H1 (cell line): ENCODE data around the gene RAD51B. TPM values are rescaled to one million over a fixed set of nuclear protein-coding genes. Genes with fewer than 3 reads are reported as not detected.

Experiments used
- CTCF ChIA-PET: fragments of 300-600 bp; sonication (Branson Sonifier 250); formaldehyde crosslinking; loops from one replicate; lab custom pipeline; 2021; ENCODE audit not compliant: partially characterized antibody; lab: Charles Lee
- POLR2A ChIA-PET: fragments of 300-600 bp; sonication (Branson Sonifier 250); formaldehyde crosslinking; loops from one replicate; lab custom pipeline; 2021; ENCODE audit warnings: inconsistent platforms; ENCODE audit not compliant: partially characterized antibody; lab: Charles Lee
- DNase-seq, 2 experiments: peaks; one replicate each; pipeline versions ENCODE4 v3.0.0 to v3.0.0-alpha.2; 2010 to 2022; ENCODE audit warnings: low spot score in 2 of 2, low read depth in 1 of 2, mixed read lengths in 1 of 2
- FAIRE-seq: peaks from 2 replicates; lab custom pipeline; 2011; peaks lifted over from hg19 to GRCh38; lab: Jason Lieb, UNC
- H2AFZ ChIP-seq: 2 replicates; pipeline ENCODE4 v1.8.1; 2012; ENCODE audit warnings: low read length, inconsistent platforms
- H2AK5ac ChIP-seq: 2 replicates; pipeline ENCODE4 v1.6.1; 2013; ENCODE audit warnings: low read depth, low read length
- H2BK120ac ChIP-seq: replicated peaks from 2 replicates; pipeline ENCODE3; 2013; ENCODE audit warnings: low read depth, low read length, inconsistent platforms
- H2BK12ac ChIP-seq: 2 replicates; pipeline ENCODE4 v1.6.1; 2013; ENCODE audit warnings: low read depth, low read length
- H2BK15ac ChIP-seq: 2 replicates; pipeline ENCODE4 v1.6.1; 2013; ENCODE audit warnings: low read length
- H2BK20ac ChIP-seq: 2 replicates; pipeline ENCODE4 v1.6.1; 2013; ENCODE audit warnings: low read length
- H2BK5ac ChIP-seq: 2 replicates; pipeline ENCODE4 v1.6.1; 2013; ENCODE audit warnings: low read depth, low read length
- H3K14ac ChIP-seq: 2 replicates; pipeline ENCODE4 v1.6.1; 2013; ENCODE audit warnings: inconsistent platforms; ENCODE audit not compliant: insufficient read length
- H3K18ac ChIP-seq: 2 replicates; pipeline ENCODE4 v1.6.1; 2013; ENCODE audit warnings: low read length; ENCODE audit errors: extremely low read depth
- H3K23ac ChIP-seq: 2 replicates; pipeline ENCODE4 v1.6.1; 2013; ENCODE audit warnings: inconsistent platforms; ENCODE audit not compliant: insufficient read length
- H3K23me2 ChIP-seq: 2 replicates; pipeline ENCODE4 v1.6.1; 2013; ENCODE audit warnings: low read depth, low read length
- H3K27ac ChIP-seq: 2 replicates; pipeline ENCODE4 v1.6.1; 2011; ENCODE audit warnings: low read depth, low read length, inconsistent platforms
- H3K27me3 ChIP-seq, 4 experiments: replicated peaks in 1 of 4; 1 replicate in 1 of 4; 2 replicates in 3 of 4; pipeline versions ENCODE4 v1.6.1 to v1.8.1; 2011 to 2013; ENCODE audit warnings: low read length in 3 of 4, mild to moderate bottlenecking in 3 of 4, inconsistent platforms in 2 of 4, mixed read lengths in 2 of 4, moderate library complexity in 1 of 4; ENCODE audit not compliant: control insufficient read depth in 3 of 4, insufficient read depth in 3 of 4; ENCODE audit errors: extremely low read depth in 1 of 4
- H3K36me3 ChIP-seq, 4 experiments: 2 replicates each; pipeline versions ENCODE4 v1.6.1 to v1.8.1; 2011 to 2013; ENCODE audit warnings: mild to moderate bottlenecking in 4 of 4, low read length in 3 of 4, moderate library complexity in 2 of 4, control low read depth in 1 of 4, inconsistent platforms in 1 of 4; ENCODE audit not compliant: insufficient read depth in 4 of 4, control insufficient read depth in 2 of 4
- H3K4ac ChIP-seq: replicated peaks from 2 replicates; pipeline ENCODE3; 2013; ENCODE audit warnings: low read length, low read depth, mixed read lengths, inconsistent platforms; ENCODE audit not compliant: insufficient read length
- H3K4me1 ChIP-seq, 4 experiments: replicated peaks in 1 of 4; 1 replicate in 1 of 4; 2 replicates in 3 of 4; pipeline versions ENCODE4 v1.6.1 to v1.8.1; 2011 to 2013; ENCODE audit warnings: low read length in 3 of 4, inconsistent platforms in 2 of 4, mixed read lengths in 1 of 4; ENCODE audit not compliant: insufficient read depth in 4 of 4, control insufficient read depth in 3 of 4
- H3K4me2 ChIP-seq, 2 experiments: 2 replicates each; pipeline versions ENCODE4 v1.6.1 to v1.8.1; 2011 to 2013; ENCODE audit warnings: low read depth in 2 of 2, low read length in 2 of 2, control low read depth in 1 of 2, inconsistent platforms in 1 of 2, mild to moderate bottlenecking in 1 of 2; ENCODE audit not compliant: insufficient read depth in 1 of 2
- H3K4me3 ChIP-seq, 4 experiments: fragments of 200-600, 300-600 bp in 1 of 4; sonication (generic), shearing (Covaris generic), sonication (Bioruptor Twin) in 1 of 4; 2 replicates each; pipeline versions ENCODE4 v1.5.1 to v1.8.1; 2011 to 2016; ENCODE audit warnings: low read length in 4 of 4, low read depth in 3 of 4, control low read depth in 2 of 4, inconsistent platforms in 2 of 4, mild to moderate bottlenecking in 2 of 4, mixed read lengths in 1 of 4, moderate library complexity in 1 of 4; ENCODE audit not compliant: insufficient read depth in 2 of 4; ENCODE audit errors: extremely low read depth in 1 of 4
- H3K56ac ChIP-seq: replicated peaks from 2 replicates; pipeline ENCODE3; 2013; ENCODE audit warnings: low read depth, mild to moderate bottlenecking, mixed read lengths, low read length, inconsistent platforms; ENCODE audit not compliant: insufficient read length
- H3K79me1 ChIP-seq: 2 replicates; pipeline ENCODE4 v1.6.1; 2013; ENCODE audit warnings: low read depth, low read length, control low read depth
- H3K79me2 ChIP-seq, 2 experiments: 2 replicates each; pipeline versions ENCODE4 v1.6.1 to v1.8.1; 2012 to 2013; ENCODE audit warnings: low read length in 2 of 2, mild to moderate bottlenecking in 2 of 2, inconsistent platforms in 1 of 2; ENCODE audit not compliant: insufficient read depth in 2 of 2, control insufficient read depth in 1 of 2
- H3K9ac ChIP-seq, 4 experiments: replicated peaks in 1 of 4; 1 replicate in 1 of 4; 2 replicates in 3 of 4; pipeline versions ENCODE4 v1.6.1 to v1.8.1; 2011 to 2013; ENCODE audit warnings: low read depth in 3 of 4, low read length in 3 of 4, control low read depth in 2 of 4, mild to moderate bottlenecking in 2 of 4, moderate library complexity in 2 of 4, inconsistent platforms in 1 of 4; ENCODE audit errors: extremely low read depth in 1 of 4
- H3K9me3 ChIP-seq, 2 experiments: 2 replicates each; pipeline versions ENCODE4 v1.6.1 to v1.8.1; 2012 to 2013; ENCODE audit warnings: mild to moderate bottlenecking in 2 of 2, moderate library complexity in 2 of 2, control low read depth in 1 of 2, inconsistent platforms in 1 of 2, low read depth in 1 of 2, low read length in 1 of 2, mixed read lengths in 1 of 2; ENCODE audit not compliant: insufficient read depth in 2 of 2
- H4K20me1 ChIP-seq, 2 experiments: replicated peaks in 1 of 2; 2 replicates each; pipeline versions ENCODE3 to v1.8.1; 2011 to 2013; ENCODE audit warnings: inconsistent platforms in 2 of 2, low read length in 2 of 2, mild to moderate bottlenecking in 1 of 2; ENCODE audit not compliant: insufficient read depth in 2 of 2, control insufficient read depth in 1 of 2
- H4K5ac ChIP-seq: 2 replicates; pipeline ENCODE4 v1.6.1; 2013; ENCODE audit warnings: low read length, low read depth, mixed read lengths, inconsistent platforms; ENCODE audit not compliant: insufficient read length
- H4K8ac ChIP-seq: 2 replicates; pipeline ENCODE4 v1.8.0; 2013; ENCODE audit warnings: mild to moderate bottlenecking, moderate library complexity, low read length, inconsistent platforms; ENCODE audit not compliant: insufficient read depth; ENCODE audit errors: extremely low read depth
- H4K91ac ChIP-seq: replicated peaks from 2 replicates; pipeline ENCODE3; 2013; ENCODE audit warnings: low read length, mixed read lengths, inconsistent platforms; ENCODE audit not compliant: insufficient read length
- CEBPB ChIP-seq: IDR thresholded peaks from 2 replicates; pipeline ENCODE4 v1.6.1; 2012; ENCODE audit warnings: low read depth, low read length
- GTF2F1 ChIP-seq: IDR thresholded peaks from 2 replicates; pipeline ENCODE4 v1.6.1; 2012; ENCODE audit warnings: low read depth, low read length, improper control_type of control experiment, borderline replicate concordance
- NANOG ChIP-seq: IDR thresholded peaks from 2 replicates; pipeline ENCODE4 v1.6.1; 2011; ENCODE audit warnings: low read length, low read depth, mild to moderate bottlenecking, inconsistent platforms; ENCODE audit not compliant: insufficient read depth, poor library complexity, severe bottlenecking
- SIRT6 ChIP-seq: IDR thresholded peaks from one replicate; pipeline ENCODE4 v1.7.1; 2012; ENCODE audit warnings: low read length, inconsistent platforms
- TAF1 ChIP-seq: IDR thresholded peaks from 2 replicates; pipeline ENCODE4 v1.6.1; 2011; ENCODE audit warnings: mild to moderate bottlenecking, low read depth, low read length
- TCF12 ChIP-seq: IDR thresholded peaks from 2 replicates; pipeline ENCODE4 v1.6.1; 2011; ENCODE audit warnings: low read depth, mild to moderate bottlenecking, low read length
- YY1 ChIP-seq: IDR thresholded peaks from 2 replicates; pipeline ENCODE4 v1.6.1; 2011; ENCODE audit warnings: low read depth, mild to moderate bottlenecking, low read length
- ZNF274 ChIP-seq: IDR thresholded peaks from 2 replicates; pipeline ENCODE4 v1.7.0; 2012; ENCODE audit warnings: low read length, borderline replicate concordance; ENCODE audit errors: extremely low read depth
- WGBS, 2 experiments: shearing (Covaris generic) in 1 of 2; methylation state at CpG; one replicate each; pipeline versions ENCODE4 v1.1.6 to v1.1.7; 2013 to 2015; ENCODE audit warnings: low lambda C conversion rate in 2 of 2, mixed read lengths in 2 of 2, inconsistent platforms in 1 of 2, low coverage in 1 of 2, missing lambda C conversion rate in 1 of 2; ENCODE audit not compliant: insufficient replicate concordance in 2 of 2, insufficient coverage in 1 of 2, insufficient read length in 1 of 2; ENCODE audit errors: extremely low coverage in 1 of 2, missing lambda C conversion rate in 1 of 2; 5-methylcytosine and 5-hydroxymethylcytosine counted together
- polyA plus RNA-seq, 7 experiments: library from polyadenylated mRNA; depleted of rRNA in 3 of 7; stranded (reverse) in 5 of 7; unstranded in 2 of 7; fragments of >200 nt in 5 of 7; fragments of 200-250 nt in 2 of 7; gene quantifications; 1 replicate in 5 of 7; 2 replicates in 1 of 7; 4 replicates in 1 of 7; pipeline versions ENCODE4 v1.2.1 to v1.2.3, GENCODE V29; 2011 to 2013; ENCODE audit warnings: missing spikeins in 2 of 7, mixed read lengths in 2 of 7
- total RNA-seq: library from RNA; stranded (reverse); fragmentation: NEBNext Ultra II Directional; extraction: Animal tissue kit (Norgen Biotek cat#: 25700); gene quantifications from 2 replicates; pipeline ENCODE4 v1.2.1, GENCODE V29; 2021
- TF ChIP-seq, protein P1 (sequence below), 3 experiments: IDR thresholded peaks; 1 replicate in 2 of 3; 2 replicates in 1 of 3; pipeline versions ENCODE4 v1.5.1 to v1.6.1; 2011; ENCODE audit warnings: low read length in 3 of 3, mild to moderate bottlenecking in 3 of 3, inconsistent platforms in 2 of 3, low read depth in 1 of 3, moderate library complexity in 1 of 3; ENCODE audit not compliant: insufficient read depth in 1 of 3; ENCODE audit errors: control extremely low read depth in 1 of 3
- TF ChIP-seq, protein P2 (sequence below): IDR thresholded peaks from 2 replicates; pipeline ENCODE4 v1.6.1; 2012; ENCODE audit warnings: low read length, inconsistent platforms

Gene RAD51B
- total and polyA plus RNA-seq, 2 of the 8 experiments (the other 6 are each of a cell fraction or from before 2014, with no cell fraction given), result 3.9 to 14.9 TPM

DNA sequence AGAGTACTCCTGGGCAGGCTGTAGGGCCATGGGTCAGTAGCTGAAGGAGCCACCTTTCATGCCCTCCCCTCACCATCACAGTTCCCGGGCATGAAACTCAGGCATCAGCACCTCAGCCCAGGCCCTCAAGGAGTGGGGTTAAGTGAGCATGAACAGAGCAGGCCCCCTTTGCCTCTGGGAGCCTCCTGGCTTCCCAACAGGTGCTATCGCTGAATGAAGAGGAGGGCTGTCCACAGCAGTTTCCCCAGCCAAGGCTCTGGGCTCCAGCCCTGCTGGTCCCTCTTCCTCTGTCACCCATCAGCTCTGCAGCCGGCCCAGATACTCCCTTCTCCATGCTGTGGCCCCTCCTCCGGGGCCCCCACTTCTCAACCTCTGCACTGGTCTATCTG, 789.0 kb downstream of the RAD51B start:
- H3K27ac ChIP-seq, result no peak overlapping the region
- H3K4me1 ChIP-seq, result peaks cover 0 to 17% (median 8%) of the 10 kb centered on the region in 4 experiments; a peak in 5 of 7 replicates
- 0 out of 2 replicates have a peak overlapping the region, but pooled peaks have one; percentile 69 for H2BK20ac ChIP-seq
- POLR2A ChIA-PET, result interaction anchor here (1.3 kb wide), 1 partner anchor 138 kb away, joined by 4 read pairs; no protein-coding TSS in a partner anchor
- no peak overlapping the region for H2BK5ac ChIP-seq
- no peak overlapping the region for H3K9ac ChIP-seq
- no peak overlapping the region for H2AK5ac ChIP-seq
- no peak overlapping the region for H2BK15ac ChIP-seq
- FAIRE-seq (no peak), DNase-seq (no peak)
- no peak overlapping the region for H2BK120ac ChIP-seq
- no peak overlapping the region for H4K91ac ChIP-seq
- no peak overlapping the region for H3K23ac ChIP-seq
- H3K4me3 ChIP-seq, result no peak overlapping the region
- H4K20me1 ChIP-seq, result no peaks in the 10 kb centered on the region
- H3K56ac ChIP-seq, result no peak overlapping the region
- H4K8ac ChIP-seq, result no peak overlapping the region
- 89% methylated on average over 4 of the region's 4 CpGs; no CpG with 5 or more reads in 1 of the 2 experiments for WGBS, 2 experiments
- H3K79me1 ChIP-seq, result no peaks in the 10 kb centered on the region
- H3K9me3 ChIP-seq, result no peaks in the 10 kb centered on the region
- H4K5ac ChIP-seq, result no peak overlapping the region
- H3K36me3 ChIP-seq, result no peaks in the 10 kb centered on the region
- H3K23me2 ChIP-seq, result no peaks in the 10 kb centered on the region; the same call in 1 of the 2 replicates
- CTCF ChIA-PET, result interaction anchor here (0.9 to 1.9 kb wide), 6 partner anchors 18 to 207 kb away, joined by 3 to 5 read pairs (median 4); no protein-coding TSS in a partner anchor
- H3K27me3 ChIP-seq, result no peaks in the 10 kb centered on the region; a peak in 1 of 7 replicates
- H2BK12ac ChIP-seq, result peak overlapping the region; percentile 10; the same call in 1 of the 2 replicates
- no peak overlapping the region for H3K4me2 ChIP-seq
- H3K79me2 ChIP-seq, result no peaks in the 10 kb centered on the region
- no peak overlapping the region for H2AFZ ChIP-seq
- no peak overlapping the region for H3K18ac ChIP-seq
- no peak overlapping the region for H3K4ac ChIP-seq
- H3K14ac ChIP-seq, result no peak overlapping the region
- TF ChIP-seq SIRT6 (no peak), ZNF274 (no peak), YY1 (no peak), CEBPB (no peak), TCF12 (no peak), TAF1 (no peak), GTF2F1 (no peak), NANOG (no peak)
- TF ChIP-seq, protein P1, sequence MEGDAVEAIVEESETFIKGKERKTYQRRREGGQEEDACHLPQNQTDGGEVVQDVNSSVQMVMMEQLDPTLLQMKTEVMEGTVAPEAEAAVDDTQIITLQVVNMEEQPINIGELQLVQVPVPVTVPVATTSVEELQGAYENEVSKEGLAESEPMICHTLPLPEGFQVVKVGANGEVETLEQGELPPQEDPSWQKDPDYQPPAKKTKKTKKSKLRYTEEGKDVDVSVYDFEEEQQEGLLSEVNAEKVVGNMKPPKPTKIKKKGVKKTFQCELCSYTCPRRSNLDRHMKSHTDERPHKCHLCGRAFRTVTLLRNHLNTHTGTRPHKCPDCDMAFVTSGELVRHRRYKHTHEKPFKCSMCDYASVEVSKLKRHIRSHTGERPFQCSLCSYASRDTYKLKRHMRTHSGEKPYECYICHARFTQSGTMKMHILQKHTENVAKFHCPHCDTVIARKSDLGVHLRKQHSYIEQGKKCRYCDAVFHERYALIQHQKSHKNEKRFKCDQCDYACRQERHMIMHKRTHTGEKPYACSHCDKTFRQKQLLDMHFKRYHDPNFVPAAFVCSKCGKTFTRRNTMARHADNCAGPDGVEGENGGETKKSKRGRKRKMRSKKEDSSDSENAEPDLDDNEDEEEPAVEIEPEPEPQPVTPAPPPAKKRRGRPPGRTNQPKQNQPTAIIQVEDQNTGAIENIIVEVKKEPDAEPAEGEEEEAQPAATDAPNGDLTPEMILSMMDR (IDR thresholded peaks at IDR 0.05; ENCODE audit: control extremely low read depth in 1 of 3, insufficient read depth in 1 of 3, low read depth in 1 of 3, low read length in 3 of 3), result no peak
- TF ChIP-seq, protein P2, sequence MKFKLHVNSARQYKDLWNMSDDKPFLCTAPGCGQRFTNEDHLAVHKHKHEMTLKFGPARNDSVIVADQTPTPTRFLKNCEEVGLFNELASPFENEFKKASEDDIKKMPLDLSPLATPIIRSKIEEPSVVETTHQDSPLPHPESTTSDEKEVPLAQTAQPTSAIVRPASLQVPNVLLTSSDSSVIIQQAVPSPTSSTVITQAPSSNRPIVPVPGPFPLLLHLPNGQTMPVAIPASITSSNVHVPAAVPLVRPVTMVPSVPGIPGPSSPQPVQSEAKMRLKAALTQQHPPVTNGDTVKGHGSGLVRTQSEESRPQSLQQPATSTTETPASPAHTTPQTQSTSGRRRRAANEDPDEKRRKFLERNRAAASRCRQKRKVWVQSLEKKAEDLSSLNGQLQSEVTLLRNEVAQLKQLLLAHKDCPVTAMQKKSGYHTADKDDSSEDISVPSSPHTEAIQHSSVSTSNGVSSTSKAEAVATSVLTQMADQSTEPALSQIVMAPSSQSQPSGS, result no peak
